CD14-positive monocyte (primary cell): ENCODE measurements around the gene IFIT3. TPM values are rescaled to one million over a fixed set of nuclear protein-coding genes. Genes with fewer than 3 reads are reported as not detected.
A peak's percentile ranks its signal among the peaks of the same experiment; 100 is the strongest.

ENCODE experiments used
- DNase-seq, 3 donors: peaks; one replicate each; pipeline ENCODE4 v3.0.0-alpha.2; 2011 to 2022
- H2AFZ ChIP-seq: 2 replicates; pipeline ENCODE4 v1.6.0; 2012; ENCODE audit warnings: mild to moderate bottlenecking, low read depth, low read length, inconsistent platforms; ENCODE audit not compliant: insufficient read depth, poor library complexity, severe bottlenecking
- H3K27ac ChIP-seq, 2 donors: 1 replicate in 1 of 2; 2 replicates in 1 of 2; pipeline ENCODE4 v1.5.1; 2012 to 2013; ENCODE audit warnings: low read length in 2 of 2, control low read depth in 1 of 2, inconsistent platforms in 1 of 2, low read depth in 1 of 2, mild to moderate bottlenecking in 1 of 2
- H3K27me3 ChIP-seq, 2 donors: one replicate each; pipeline versions ENCODE4 v1.6.0 to v1.6.1; 2011 to 2013; ENCODE audit warnings: low read length in 2 of 2; ENCODE audit not compliant: control insufficient read depth in 2 of 2, insufficient read depth in 2 of 2
- H3K36me3 ChIP-seq, 2 donors: replicated peaks in 1 of 2; 1 replicate in 1 of 2; 2 replicates in 1 of 2; pipeline versions ENCODE4 v1.5.1 to v1.6.1; 2012 to 2013; ENCODE audit warnings: low read length in 2 of 2, control low read depth in 1 of 2, inconsistent platforms in 1 of 2, mild to moderate bottlenecking in 1 of 2; ENCODE audit not compliant: insufficient read depth in 2 of 2, control insufficient read depth in 1 of 2
- H3K4me1 ChIP-seq, 2 donors: 1 replicate in 1 of 2; 2 replicates in 1 of 2; pipeline versions ENCODE4 v1.5.1 to v1.6.1; 2012 to 2013; ENCODE audit warnings: low read length in 2 of 2, control low read depth in 1 of 2, inconsistent platforms in 1 of 2, mild to moderate bottlenecking in 1 of 2, moderate library complexity in 1 of 2; ENCODE audit not compliant: insufficient read depth in 2 of 2, control insufficient read depth in 1 of 2
- H3K4me2 ChIP-seq: replicated peaks from 2 replicates; pipeline ENCODE3; 2012; ENCODE audit warnings: low read length, moderate library complexity, mild to moderate bottlenecking; ENCODE audit not compliant: poor library complexity, severe bottlenecking; ENCODE audit errors: extremely low read depth
- H3K4me3 ChIP-seq, 3 experiments: fragments of 200-600 bp in 1 of 3; sonication (generic) in 1 of 3; replicated peaks in 1 of 3; 1 replicate in 2 of 3; 2 replicates in 1 of 3; pipeline ENCODE4 v1.5.1; 2011 to 2013; ENCODE audit warnings: low read length in 3 of 3, mild to moderate bottlenecking in 3 of 3, control low read depth in 2 of 3, low read depth in 2 of 3, inconsistent platforms in 1 of 3, moderate library complexity in 1 of 3
- H3K79me2 ChIP-seq: 2 replicates; pipeline ENCODE4 v1.6.0; 2012; ENCODE audit warnings: mild to moderate bottlenecking, control low read depth, inconsistent platforms, low read length, moderate library complexity; ENCODE audit not compliant: insufficient read depth
- H3K9ac ChIP-seq: 2 replicates; pipeline ENCODE4 v1.6.0; 2017; ENCODE audit warnings: low read length, mild to moderate bottlenecking; ENCODE audit not compliant: insufficient read depth, poor library complexity, severe bottlenecking
- H3K9me3 ChIP-seq, 2 donors: replicated peaks in 1 of 2; 1 replicate in 1 of 2; 2 replicates in 1 of 2; pipeline versions ENCODE4 v1.5.1 to v1.6.1; 2012 to 2013; ENCODE audit warnings: low read length in 2 of 2, control low read depth in 1 of 2; ENCODE audit not compliant: control insufficient read depth in 1 of 2, insufficient read depth in 1 of 2
- H4K20me1 ChIP-seq: 2 replicates; pipeline ENCODE4 v1.6.0; 2012; ENCODE audit warnings: mild to moderate bottlenecking, low read length, control low read depth, moderate library complexity; ENCODE audit not compliant: insufficient read depth
- H3K27ac Mint-ChIP-seq, 7 donors: one replicate each; pipeline ENCODE4 v1.8.0; 2020; ENCODE audit warnings: mild to moderate bottlenecking in 7 of 7, mixed read lengths in 7 of 7, moderate library complexity in 6 of 7, inconsistent platforms in 2 of 7
- H3K27me3 Mint-ChIP-seq, 3 donors: one replicate each; pipeline ENCODE4 v1.8.0; 2021 to 2022; ENCODE audit warnings: low read depth in 3 of 3, mild to moderate bottlenecking in 3 of 3, mixed read lengths in 3 of 3, moderate library complexity in 3 of 3, inconsistent platforms in 1 of 3
- H3K36me3 Mint-ChIP-seq, 2 donors: one replicate each; pipeline ENCODE4 v1.8.0; 2020; ENCODE audit warnings: mixed read lengths in 2 of 2, inconsistent platforms in 1 of 2, mild to moderate bottlenecking in 1 of 2
- H3K4me1 Mint-ChIP-seq: one replicate; pipeline ENCODE4 v1.8.0; 2020; ENCODE audit warnings: mild to moderate bottlenecking, mixed read lengths
- H3K4me3 Mint-ChIP-seq, 2 donors: one replicate each; pipeline ENCODE4 v1.8.0; 2020; ENCODE audit warnings: mild to moderate bottlenecking in 2 of 2, mixed read lengths in 2 of 2, moderate library complexity in 1 of 2
- H3K9me3 Mint-ChIP-seq, 7 donors: one replicate each; pipeline ENCODE4 v1.8.0; 2020 to 2022; ENCODE audit warnings: mixed read lengths in 7 of 7, mild to moderate bottlenecking in 6 of 7, moderate library complexity in 6 of 7, inconsistent platforms in 2 of 7
- CTCF ChIP-seq: fragments of 200-600 bp; IDR thresholded peaks from one replicate; pipeline ENCODE4 v1.8.0; 2022; ENCODE audit warnings: antibody characterized with exemption, mild to moderate bottlenecking
- WGBS: methylation state at CpG from one replicate; pipeline ENCODE4 v1.1.5; 2013; ENCODE audit warnings: missing lambda C conversion rate; ENCODE audit not compliant: insufficient coverage; 5-methylcytosine and 5-hydroxymethylcytosine counted together
- intact Hi-C, 2 donors: fragments of 100-400 bp; cut with micrococcal nuclease; formaldehyde crosslinking; loops; one replicate each; pipeline versions ENCODE4 v1.15.0 to v1.15.1; 2023
- polyA plus RNA-seq, 3 donors: library from polyadenylated mRNA; depleted of rRNA in 1 of 3; unstranded in 2 of 3; stranded (reverse) in 1 of 3; fragments of 300-500 nt in 2 of 3; fragments of >200 nt in 1 of 3; fragmentation: Illumina TruSeq in 2 of 3; gene quantifications; 1 replicate in 2 of 3; 2 replicates in 1 of 3; pipeline ENCODE4 v1.2.3, GENCODE V29; 2012 to 2021

IFIT3 gene
- polyA plus RNA-seq, 3 donors = 13.8 to 38.0 (median 26.4) TPM

GRCh38 chr10:89345367-89346000 is 17.7 kb downstream of the IFIT3 start:
- H4K20me1 ChIP-seq = peaks cover 7% of the 10 kb centered on the region
- H3K27ac ChIP-seq = no peak overlapping the region
- WGBS = no CpG with 5 or more reads among the region's 4 CpGs
- no peak overlapping the region for H3K4me3 ChIP-seq
- Mint-ChIP-seq H3K27ac (peak overlapping the region in 2 of 7 donors; percentile 2 to 41), H3K4me3 (no peak overlapping the region), H3K9me3 (no peaks in the 10 kb centered on the region), H3K27me3 (no peaks in the 10 kb centered on the region), H3K36me3 (peaks cover 3 to 5% of the 10 kb centered on the region in 2 donors), H3K4me1 (peaks cover 55% of the 10 kb centered on the region)
- H2AFZ ChIP-seq = no peak overlapping the region
- H3K4me2 ChIP-seq = no peak overlapping the region
- H3K36me3 ChIP-seq = peaks cover 6 to 8% of the 10 kb centered on the region in 2 donors
- no peak overlapping the region for H3K9ac ChIP-seq
- no peaks in the 10 kb centered on the region for H3K9me3 ChIP-seq
- H3K27me3 ChIP-seq = no peaks in the 10 kb centered on the region
- no peak for DNase-seq
- intact Hi-C loops = no loop called here
- TF ChIP-seq CTCF = no peak
- H3K79me2 ChIP-seq = no peaks in the 10 kb centered on the region
- peaks cover 42 to 48% of the 10 kb centered on the region in 2 donors for H3K4me1 ChIP-seq

DNA sequence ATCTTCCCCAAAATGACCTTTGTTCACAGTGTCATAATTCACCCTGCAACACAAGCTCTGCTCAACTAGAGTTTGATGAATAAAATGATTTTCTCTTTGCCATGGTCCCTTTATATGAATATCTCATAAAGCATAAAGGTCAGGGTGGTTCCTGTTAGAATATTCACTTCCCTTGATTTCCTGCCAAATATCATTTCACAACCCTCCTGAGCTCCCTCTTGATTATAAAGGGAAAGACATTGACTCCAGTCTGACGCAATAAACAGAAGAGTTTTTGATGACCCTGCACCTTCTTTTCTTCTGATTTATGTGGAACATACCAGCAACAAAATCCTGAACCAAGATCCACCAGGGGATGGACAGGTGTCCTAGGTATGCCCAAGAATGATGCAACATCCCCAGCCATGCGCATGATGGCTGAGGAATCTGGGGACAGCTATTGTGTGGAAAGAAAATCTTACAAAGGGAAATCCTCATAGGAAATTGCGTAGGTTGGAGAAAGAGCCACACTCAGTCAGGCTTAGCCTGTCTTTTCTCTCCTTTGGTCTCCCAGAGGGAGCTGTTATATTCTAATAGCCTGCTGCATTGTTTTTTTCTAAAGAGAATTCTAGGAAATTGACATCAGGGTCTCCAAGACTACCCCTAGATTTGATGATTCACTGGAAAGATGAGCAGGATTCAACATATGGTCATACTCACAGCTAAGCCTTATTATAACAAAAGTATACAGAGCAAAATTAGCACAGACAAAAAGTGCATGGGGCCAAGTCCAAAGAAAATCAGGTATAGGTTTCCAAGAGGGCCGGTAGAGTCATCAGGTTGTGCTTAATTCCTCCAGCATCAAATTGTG is 18.8 kb downstream of the IFIT3 start:
- H3K27me3 Mint-ChIP-seq = no peaks in the 10 kb centered on the region
- Histone ChIP-seq H3K4me2 (peak overlapping the region; percentile 56), H3K79me2 (no peaks in the 10 kb centered on the region), H3K4me3 (peak overlapping the region in 1 of 3 experiments; percentile 37), H3K9me3 (no peaks in the 10 kb centered on the region), H3K27me3 (no peaks in the 10 kb centered on the region), H3K36me3 (no peaks in the 10 kb centered on the region), H3K27ac (peak overlapping the region in 1 of 2 donors; percentile 24), H3K9ac (no peak overlapping the region), H2AFZ (no peak overlapping the region), H4K20me1 (no peaks in the 10 kb centered on the region), H3K4me1 (peaks cover 50 to 58% of the 10 kb centered on the region in 2 donors)
- H3K27ac Mint-ChIP-seq = peak overlapping the region in 6 of 7 donors; percentile 30 to 87 (median 76)
- no peaks in the 10 kb centered on the region for H3K36me3 Mint-ChIP-seq
- no peak for TF ChIP-seq CTCF
- intact Hi-C loops = no loop called here
- no peaks in the 10 kb centered on the region for H3K9me3 Mint-ChIP-seq
- H3K4me3 Mint-ChIP-seq = peak overlapping the region in 1 of 2 donors; percentile 82
- peak; percentile 45 to 71 (median 70) for DNase-seq
- H3K4me1 Mint-ChIP-seq = peaks cover 66% of the 10 kb centered on the region
- WGBS = 43% methylated on average over 2 of the region's 4 CpGs
